ENCODE results near the gene AMPH. TPM values are rescaled to one million over a fixed set of nuclear protein-coding genes. Genes with fewer than 3 reads are reported as not detected.

AMPH gene
- polyA plus RNA-seq, 2 donors, result 0.28 to 0.51 TPM

DNA sequence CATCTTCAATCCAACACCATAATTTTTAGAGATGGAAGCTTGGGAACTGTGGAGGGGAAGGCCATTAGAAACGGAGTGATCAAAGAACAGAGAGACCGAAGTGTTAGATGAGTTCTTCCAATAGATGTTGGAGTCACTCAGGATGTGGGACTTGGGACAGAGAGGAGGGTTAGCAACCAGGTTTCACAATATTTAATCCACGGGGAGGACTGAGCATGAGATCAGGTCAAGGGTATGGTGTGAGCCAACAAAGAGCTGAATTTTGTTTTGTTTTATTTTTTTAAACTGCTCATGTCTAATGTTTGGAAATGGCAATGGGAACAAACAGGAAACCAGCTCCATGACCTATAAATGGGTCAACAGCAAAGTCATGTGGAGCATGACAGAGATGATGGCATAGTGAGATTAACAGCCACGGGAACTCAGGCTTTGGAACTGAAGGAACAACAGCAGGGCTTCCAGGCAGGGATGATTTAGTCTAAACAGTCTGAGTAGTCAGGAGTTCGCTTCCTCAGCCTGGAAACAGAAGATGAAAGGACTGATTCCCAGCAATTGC is 38.9 kb upstream of the AMPH start:
- H3K9me3 ChIP-seq (ENCODE audit: control insufficient read depth in 2 of 2, insufficient read depth in 1 of 2, low read depth in 1 of 2, low read length in 1 of 2), result no peaks in the 10 kb centered on the region
- H3K27me3 ChIP-seq (ENCODE audit: control insufficient read depth in 1 of 2, insufficient read depth in 2 of 2, low read length in 2 of 2), result no peaks in the 10 kb centered on the region
- H3K4me1 ChIP-seq (ENCODE audit: control insufficient read depth in 2 of 2, insufficient read depth in 2 of 2, low read length in 1 of 2), result no peaks in the 10 kb centered on the region
- WGBS, 2 donors, result 72% methylated on average over 5 of the region's 5 CpGs
- H3K4me3 ChIP-seq (ENCODE audit: low read depth in 1 of 2, low read length in 2 of 2), result no peak overlapping the region
- H3K36me3 ChIP-seq (ENCODE audit: control insufficient read depth in 2 of 2, insufficient read depth in 2 of 2, low read length in 1 of 2), result no peaks in the 10 kb centered on the region
- no peak overlapping the region for H3K27ac ChIP-seq (ENCODE audit: low read depth in 2 of 2, low read length in 1 of 2)

DNA sequence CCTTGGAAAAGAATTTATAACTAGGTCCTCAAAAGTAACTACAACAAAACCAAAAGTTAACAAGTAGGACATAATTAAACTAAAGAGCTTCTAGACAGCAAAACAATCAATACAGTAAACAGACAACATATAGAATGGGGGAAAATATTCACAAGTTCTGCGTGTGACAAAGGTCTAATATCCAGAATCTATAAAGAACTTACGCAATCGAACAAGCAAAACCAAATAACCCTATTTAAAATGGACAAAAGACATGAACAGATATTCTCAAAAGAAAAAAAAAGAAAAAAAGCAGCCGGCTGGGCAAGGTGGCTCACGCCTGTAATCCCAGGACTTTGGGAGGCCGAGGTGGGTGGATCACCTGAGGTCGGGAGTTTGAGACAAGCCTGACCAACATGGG is 33.8 kb upstream of the AMPH start:
- Histone ChIP-seq H3K27ac (ENCODE audit: low read depth in 2 of 2, low read length in 1 of 2) (no peak overlapping the region), H3K4me1 (ENCODE audit: control insufficient read depth in 2 of 2, insufficient read depth in 2 of 2, low read length in 1 of 2) (no peaks in the 10 kb centered on the region), H3K36me3 (ENCODE audit: control insufficient read depth in 2 of 2, insufficient read depth in 2 of 2, low read length in 1 of 2) (no peaks in the 10 kb centered on the region), H3K27me3 (ENCODE audit: control insufficient read depth in 1 of 2, insufficient read depth in 2 of 2, low read length in 2 of 2) (no peaks in the 10 kb centered on the region), H3K9me3 (ENCODE audit: control insufficient read depth in 2 of 2, insufficient read depth in 1 of 2, low read depth in 1 of 2, low read length in 1 of 2) (no peaks in the 10 kb centered on the region), H3K4me3 (ENCODE audit: low read depth in 1 of 2, low read length in 2 of 2) (no peak overlapping the region)
- 93 to 96% methylated on average over 7 of the region's 7 CpGs for WGBS, 2 donors

DNA sequence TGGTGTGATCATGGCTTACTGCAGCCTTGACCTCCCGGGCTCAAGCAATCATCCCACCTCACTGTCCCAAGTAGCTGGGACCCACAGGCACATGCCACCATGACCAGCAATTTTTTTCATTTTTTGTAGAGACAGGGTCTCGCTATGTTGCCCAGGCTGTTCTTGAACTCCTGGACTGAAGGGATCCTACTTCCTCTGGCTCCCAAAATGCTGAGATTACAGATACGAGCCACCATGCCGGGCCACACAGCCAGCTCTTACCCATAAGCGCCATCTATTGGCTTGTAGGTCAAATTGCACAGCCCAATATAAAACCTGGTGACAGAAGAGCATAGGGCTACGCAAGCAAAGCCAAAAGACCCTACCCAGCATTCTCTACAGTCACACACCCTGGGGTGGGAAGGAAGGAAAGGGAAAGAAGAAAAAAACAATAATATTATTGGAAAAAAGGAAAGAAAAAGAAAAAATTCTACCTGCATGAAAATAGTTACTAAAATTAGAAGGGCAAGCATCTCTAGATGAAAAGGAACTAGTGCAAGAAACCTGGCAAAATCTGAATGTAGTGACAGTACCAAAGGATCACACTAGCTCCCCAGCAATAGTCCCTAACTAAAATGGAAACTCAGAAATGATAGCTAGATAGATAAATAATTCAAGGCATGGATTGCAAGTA is 29.4 kb upstream of the AMPH start:
- no peak overlapping the region for H3K4me3 ChIP-seq (ENCODE audit: low read depth in 1 of 2, low read length in 2 of 2)
- peaks cover 0 to 5% of the 10 kb centered on the region in 2 donors for H3K9me3 ChIP-seq (ENCODE audit: control insufficient read depth in 2 of 2, insufficient read depth in 1 of 2, low read depth in 1 of 2, low read length in 1 of 2)
- no peaks in the 10 kb centered on the region for H3K36me3 ChIP-seq (ENCODE audit: control insufficient read depth in 2 of 2, insufficient read depth in 2 of 2, low read length in 1 of 2)
- no peaks in the 10 kb centered on the region for H3K27me3 ChIP-seq (ENCODE audit: control insufficient read depth in 1 of 2, insufficient read depth in 2 of 2, low read length in 2 of 2)
- WGBS, 2 donors, result 35 to 36% methylated on average over 6 of the region's 6 CpGs
- no peak overlapping the region for H3K27ac ChIP-seq (ENCODE audit: low read depth in 2 of 2, low read length in 1 of 2)
- H3K4me1 ChIP-seq (ENCODE audit: control insufficient read depth in 2 of 2, insufficient read depth in 2 of 2, low read length in 1 of 2), result no peaks in the 10 kb centered on the region

DNA sequence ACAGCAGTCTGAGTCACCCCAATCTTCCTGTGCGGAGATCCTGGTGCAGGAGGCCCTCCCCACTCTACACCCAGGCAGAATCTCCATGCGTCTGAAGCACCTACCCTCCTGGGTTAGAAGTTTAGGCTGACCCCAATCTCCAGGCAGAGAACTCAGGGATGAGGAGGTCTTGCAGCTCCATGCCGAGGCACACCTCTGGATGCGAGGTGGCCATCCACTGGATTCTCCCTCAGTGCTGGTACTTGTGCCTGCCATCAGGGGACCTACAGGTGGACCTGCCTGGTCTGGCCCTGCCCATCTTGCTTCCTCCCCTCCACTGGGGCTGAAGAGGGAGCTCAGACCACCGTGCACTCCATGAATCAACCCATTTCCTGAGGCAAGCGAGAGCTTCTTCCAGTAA is 28.8 kb upstream of the AMPH start:
- Histone ChIP-seq H3K36me3 (ENCODE audit: control insufficient read depth in 2 of 2, insufficient read depth in 2 of 2, low read length in 1 of 2) (no peaks in the 10 kb centered on the region), H3K27me3 (ENCODE audit: control insufficient read depth in 1 of 2, insufficient read depth in 2 of 2, low read length in 2 of 2) (no peaks in the 10 kb centered on the region)
- 85 to 89% methylated on average over 6 of the region's 6 CpGs for WGBS, 2 donors

DNA sequence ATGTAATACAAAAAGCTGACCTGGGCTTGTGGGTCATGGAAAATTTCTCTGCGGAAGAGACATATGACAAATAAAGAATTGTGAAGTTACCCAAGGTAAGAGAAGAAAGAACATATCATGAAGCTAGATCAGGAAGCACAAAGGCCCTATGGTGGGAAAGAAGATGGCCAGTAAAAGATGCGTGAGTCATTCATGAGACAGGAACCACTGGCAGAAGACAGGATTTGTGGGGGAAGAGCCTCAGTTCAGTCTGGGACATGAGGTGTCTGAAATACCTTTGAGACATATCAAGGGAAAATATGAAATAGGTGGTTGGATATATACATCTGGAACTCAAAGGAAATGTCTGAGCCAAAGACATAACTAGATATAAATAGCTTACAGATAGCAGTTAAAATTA is 27.7 kb upstream of the AMPH start:
- H3K36me3 ChIP-seq (ENCODE audit: control insufficient read depth in 2 of 2, insufficient read depth in 2 of 2, low read length in 1 of 2), result no peaks in the 10 kb centered on the region
- H3K9me3 ChIP-seq (ENCODE audit: control insufficient read depth in 2 of 2, insufficient read depth in 1 of 2, low read depth in 1 of 2, low read length in 1 of 2), result peaks cover 0 to 5% of the 10 kb centered on the region in 2 donors
- no peak overlapping the region for H3K27ac ChIP-seq (ENCODE audit: low read depth in 2 of 2, low read length in 1 of 2)
- no peak overlapping the region for H3K4me3 ChIP-seq (ENCODE audit: low read depth in 1 of 2, low read length in 2 of 2)
- 91 to 92% methylated on average over 2 of the region's 2 CpGs for WGBS, 2 donors
- H3K27me3 ChIP-seq (ENCODE audit: control insufficient read depth in 1 of 2, insufficient read depth in 2 of 2, low read length in 2 of 2), result no peaks in the 10 kb centered on the region
- H3K4me1 ChIP-seq (ENCODE audit: control insufficient read depth in 2 of 2, insufficient read depth in 2 of 2, low read length in 1 of 2), result no peaks in the 10 kb centered on the region

More for the DNA sequence above, 28.8 kb upstream of the AMPH start:
- Histone ChIP-seq H3K4me1 (ENCODE audit: control insufficient read depth in 2 of 2, insufficient read depth in 2 of 2, low read length in 1 of 2) (no peaks in the 10 kb centered on the region), H3K27ac (ENCODE audit: low read depth in 2 of 2, low read length in 1 of 2) (no peak overlapping the region), H3K9me3 (ENCODE audit: control insufficient read depth in 2 of 2, insufficient read depth in 1 of 2, low read depth in 1 of 2, low read length in 1 of 2) (peaks cover 0 to 5% of the 10 kb centered on the region in 2 donors), H3K4me3 (ENCODE audit: low read depth in 1 of 2, low read length in 2 of 2) (no peak overlapping the region)

DNA sequence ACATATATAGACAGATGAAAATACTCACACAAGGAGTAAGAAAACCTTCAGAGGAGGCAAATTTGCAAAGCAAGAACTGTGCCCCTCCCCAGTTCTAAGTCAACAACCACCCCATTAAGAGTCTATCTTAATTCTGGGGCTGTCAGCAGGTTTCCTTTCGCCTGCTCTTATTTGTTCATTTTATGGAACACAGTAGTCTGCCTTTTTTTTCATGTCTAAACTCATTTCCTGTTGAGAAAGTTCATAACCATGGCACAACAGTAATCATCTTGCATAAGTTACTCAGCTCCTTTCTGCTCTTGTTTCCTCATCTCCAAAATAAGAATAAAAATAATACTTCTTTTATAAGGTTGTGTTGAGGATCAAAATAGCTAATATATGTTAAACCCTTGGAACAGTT is 25.8 kb upstream of the AMPH start:
- 40 to 52% methylated on average over 1 of the region's 1 CpG for WGBS, 2 donors
- Histone ChIP-seq H3K4me1 (ENCODE audit: control insufficient read depth in 2 of 2, insufficient read depth in 2 of 2, low read length in 1 of 2) (no peaks in the 10 kb centered on the region), H3K9me3 (ENCODE audit: control insufficient read depth in 2 of 2, insufficient read depth in 1 of 2, low read depth in 1 of 2, low read length in 1 of 2) (peaks cover 0 to 5% of the 10 kb centered on the region in 2 donors), H3K4me3 (ENCODE audit: low read depth in 1 of 2, low read length in 2 of 2) (no peak overlapping the region), H3K36me3 (ENCODE audit: control insufficient read depth in 2 of 2, insufficient read depth in 2 of 2, low read length in 1 of 2) (no peaks in the 10 kb centered on the region), H3K27ac (ENCODE audit: low read depth in 2 of 2, low read length in 1 of 2) (no peak overlapping the region), H3K27me3 (ENCODE audit: control insufficient read depth in 1 of 2, insufficient read depth in 2 of 2, low read length in 2 of 2) (no peaks in the 10 kb centered on the region)

DNA sequence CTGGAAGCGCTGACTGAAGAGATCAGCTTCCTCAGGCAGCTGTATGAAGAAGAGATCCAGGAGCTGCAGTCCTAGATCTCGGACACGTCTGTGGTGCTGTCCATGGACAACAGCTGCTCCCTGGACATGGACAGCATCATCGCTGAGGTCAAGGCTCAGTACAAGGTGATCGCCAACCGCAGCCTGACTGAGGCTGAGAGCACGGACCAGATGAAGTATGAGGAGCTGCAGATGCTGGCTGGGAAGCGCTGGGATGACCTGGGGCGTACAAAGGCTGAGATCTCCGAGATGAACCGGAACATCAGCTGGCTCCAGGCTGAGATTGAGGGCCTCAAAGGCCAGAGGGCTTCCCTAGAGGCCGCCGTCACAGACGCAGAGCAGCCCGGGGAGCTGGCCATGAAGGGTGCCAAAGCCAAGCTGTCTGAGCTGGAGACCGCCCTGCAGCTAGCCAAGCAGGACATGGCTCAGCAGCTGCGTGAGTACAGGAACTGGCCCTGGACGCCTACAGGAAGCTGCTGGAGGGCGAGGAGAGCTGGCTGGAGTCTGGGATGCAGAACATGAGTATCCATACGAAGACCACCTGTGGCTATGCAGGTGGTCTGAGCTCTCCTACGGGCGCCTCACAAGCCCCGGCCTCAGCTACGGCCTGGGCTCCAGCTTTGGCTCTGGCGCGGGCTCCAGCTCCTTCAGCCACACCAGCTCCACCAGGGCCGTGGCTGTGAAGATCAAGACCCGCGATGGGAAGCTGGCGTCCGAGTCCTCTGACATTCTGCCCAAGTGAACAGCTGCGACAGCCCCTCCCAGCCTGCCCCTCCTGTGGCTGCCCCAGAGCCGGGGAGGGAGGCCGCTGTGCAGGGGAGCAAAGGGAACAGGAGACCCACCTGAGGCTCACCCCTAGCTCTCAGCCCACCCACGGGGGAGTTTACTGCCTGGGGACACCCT is 24.9 kb upstream of the AMPH start:
- Histone ChIP-seq H3K27me3 (ENCODE audit: control insufficient read depth in 1 of 2, insufficient read depth in 2 of 2, low read length in 2 of 2) (no peaks in the 10 kb centered on the region), H3K27ac (ENCODE audit: low read depth in 2 of 2, low read length in 1 of 2) (no peak overlapping the region), H3K36me3 (ENCODE audit: control insufficient read depth in 2 of 2, insufficient read depth in 2 of 2, low read length in 1 of 2) (no peaks in the 10 kb centered on the region), H3K4me1 (ENCODE audit: control insufficient read depth in 2 of 2, insufficient read depth in 2 of 2, low read length in 1 of 2) (no peaks in the 10 kb centered on the region), H3K9me3 (ENCODE audit: control insufficient read depth in 2 of 2, insufficient read depth in 1 of 2, low read depth in 1 of 2, low read length in 1 of 2) (peaks cover 0 to 5% of the 10 kb centered on the region in 2 donors), H3K4me3 (ENCODE audit: low read depth in 1 of 2, low read length in 2 of 2) (no peak overlapping the region)
- WGBS, 2 donors, result 86 to 87% methylated on average over 35 of the region's 35 CpGs

DNA sequence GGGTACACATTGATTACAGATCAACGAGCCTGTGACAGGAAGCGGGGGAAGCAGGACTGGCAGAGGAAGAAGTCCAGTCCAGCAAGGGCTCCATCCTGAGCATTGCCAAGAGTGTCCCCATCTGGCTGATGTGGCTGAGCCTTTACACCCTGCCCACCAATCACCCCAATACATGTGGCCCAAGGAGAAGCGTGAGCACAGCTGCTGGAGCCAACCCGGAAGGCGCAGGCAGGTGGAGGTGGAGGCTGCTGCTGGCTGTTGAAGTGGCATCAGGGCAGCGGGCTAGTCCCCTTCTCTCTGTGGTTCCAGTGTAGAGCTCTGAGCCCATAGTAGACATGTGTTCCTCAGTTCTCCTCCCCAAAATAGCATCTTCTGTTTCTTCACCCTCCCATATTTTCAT is 6.8 kb upstream of the AMPH start:
- Histone ChIP-seq H3K9me3 (ENCODE audit: control insufficient read depth in 2 of 2, insufficient read depth in 1 of 2, low read depth in 1 of 2, low read length in 1 of 2) (no peaks in the 10 kb centered on the region), H3K4me1 (ENCODE audit: control insufficient read depth in 2 of 2, insufficient read depth in 2 of 2, low read length in 1 of 2) (no peaks in the 10 kb centered on the region), H3K27me3 (ENCODE audit: control insufficient read depth in 1 of 2, insufficient read depth in 2 of 2, low read length in 2 of 2) (no peaks in the 10 kb centered on the region), H3K27ac (ENCODE audit: low read depth in 2 of 2, low read length in 1 of 2) (no peak overlapping the region), H3K4me3 (ENCODE audit: low read depth in 1 of 2, low read length in 2 of 2) (no peak overlapping the region), H3K36me3 (ENCODE audit: control insufficient read depth in 2 of 2, insufficient read depth in 2 of 2, low read length in 1 of 2) (no peaks in the 10 kb centered on the region)
- 90 to 92% methylated on average over 6 of the region's 6 CpGs for WGBS, 2 donors

DNA sequence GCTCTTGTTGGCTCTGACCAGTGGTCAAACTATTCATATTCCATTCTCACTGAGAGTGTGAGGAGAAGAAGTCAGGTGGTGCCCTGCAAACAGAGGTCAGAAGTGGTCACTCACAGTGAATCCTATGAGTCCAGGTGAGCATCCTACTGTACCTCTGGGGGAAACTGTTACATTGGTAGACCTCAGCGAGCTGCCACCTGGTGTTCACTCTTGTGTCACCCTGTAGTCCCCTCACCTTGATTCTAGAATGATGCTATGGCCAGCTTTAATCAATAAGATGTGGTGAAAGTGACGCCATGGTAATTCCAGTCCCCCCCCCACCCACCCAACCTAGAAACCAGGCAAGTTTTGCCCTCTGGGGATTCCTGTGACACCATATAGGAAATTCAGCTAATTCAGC is 1.2 kb upstream of the AMPH start:
- Histone ChIP-seq H3K4me1 (ENCODE audit: control insufficient read depth in 2 of 2, insufficient read depth in 2 of 2, low read length in 1 of 2) (peaks cover 0 to 8% of the 10 kb centered on the region in 2 donors), H3K9me3 (ENCODE audit: control insufficient read depth in 2 of 2, insufficient read depth in 1 of 2, low read depth in 1 of 2, low read length in 1 of 2) (no peaks in the 10 kb centered on the region), H3K36me3 (ENCODE audit: control insufficient read depth in 2 of 2, insufficient read depth in 2 of 2, low read length in 1 of 2) (no peaks in the 10 kb centered on the region), H3K27me3 (ENCODE audit: control insufficient read depth in 1 of 2, insufficient read depth in 2 of 2, low read length in 2 of 2) (peaks cover 0 to 2% of the 10 kb centered on the region in 2 donors), H3K4me3 (ENCODE audit: low read depth in 1 of 2, low read length in 2 of 2) (no peak overlapping the region), H3K27ac (ENCODE audit: low read depth in 2 of 2, low read length in 1 of 2) (no peak overlapping the region)
- WGBS, 2 donors, result 76 to 92% methylated on average over 2 of the region's 2 CpGs
